ENCODE results near the gene SLC25A39. TPM values are rescaled to one million over a fixed set of nuclear protein-coding genes. Genes with fewer than 3 reads are reported as not detected.
"Not testable (repeated sequence)": the region's sequence is repeated elsewhere in the genome, so short reads cannot be mapped to it uniquely, and the experiment has no call there.

The SLC25A39 gene
- total RNA-seq, 1 donor from 2014 or later, result 93.1 TPM

DNA sequence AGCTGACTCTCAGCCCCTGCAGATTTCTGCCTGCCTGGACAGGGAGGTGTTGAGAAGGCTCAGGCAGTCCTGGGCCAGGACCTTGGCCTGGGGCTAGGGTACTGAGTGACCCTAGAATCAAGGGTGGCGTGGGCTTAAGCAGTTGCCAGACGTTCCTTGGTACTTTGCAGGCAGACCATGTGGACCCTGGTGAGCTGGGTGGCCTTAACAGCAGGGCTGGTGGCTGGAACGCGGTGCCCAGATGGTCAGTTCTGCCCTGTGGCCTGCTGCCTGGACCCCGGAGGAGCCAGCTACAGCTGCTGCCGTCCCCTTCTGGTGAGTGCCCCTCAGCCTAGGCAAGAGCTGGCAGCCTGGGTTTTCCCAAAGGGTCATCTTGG, 24.4 kb upstream of the SLC25A39 start:
- H3K4me1 ChIP-seq, result peaks cover 39% of the 10 kb centered on the region
- H3K27ac ChIP-seq, result no peak overlapping the region
- H3K36me3 ChIP-seq, result peaks cover 0 to 26% of the 10 kb centered on the region in 2 donors
- no peak overlapping the region for H3K4me3 ChIP-seq
- no peak for DNase-seq (ENCODE audit: extremely low spot score in 2 of 2)
- no peaks in the 10 kb centered on the region for H3K9me3 ChIP-seq
- no peak for TF ChIP-seq POLR2A (IDR thresholded peaks at IDR 0.05)
- TF ChIP-seq POLR2AphosphoS5 (IDR thresholded peaks at IDR 0.05; ENCODE audit: insufficient read depth in 1 of 2, low read depth in 1 of 2), result no peak
- TF ChIP-seq, protein P1, sequence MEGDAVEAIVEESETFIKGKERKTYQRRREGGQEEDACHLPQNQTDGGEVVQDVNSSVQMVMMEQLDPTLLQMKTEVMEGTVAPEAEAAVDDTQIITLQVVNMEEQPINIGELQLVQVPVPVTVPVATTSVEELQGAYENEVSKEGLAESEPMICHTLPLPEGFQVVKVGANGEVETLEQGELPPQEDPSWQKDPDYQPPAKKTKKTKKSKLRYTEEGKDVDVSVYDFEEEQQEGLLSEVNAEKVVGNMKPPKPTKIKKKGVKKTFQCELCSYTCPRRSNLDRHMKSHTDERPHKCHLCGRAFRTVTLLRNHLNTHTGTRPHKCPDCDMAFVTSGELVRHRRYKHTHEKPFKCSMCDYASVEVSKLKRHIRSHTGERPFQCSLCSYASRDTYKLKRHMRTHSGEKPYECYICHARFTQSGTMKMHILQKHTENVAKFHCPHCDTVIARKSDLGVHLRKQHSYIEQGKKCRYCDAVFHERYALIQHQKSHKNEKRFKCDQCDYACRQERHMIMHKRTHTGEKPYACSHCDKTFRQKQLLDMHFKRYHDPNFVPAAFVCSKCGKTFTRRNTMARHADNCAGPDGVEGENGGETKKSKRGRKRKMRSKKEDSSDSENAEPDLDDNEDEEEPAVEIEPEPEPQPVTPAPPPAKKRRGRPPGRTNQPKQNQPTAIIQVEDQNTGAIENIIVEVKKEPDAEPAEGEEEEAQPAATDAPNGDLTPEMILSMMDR (IDR thresholded peaks at IDR 0.05), result no peak
- H3K27me3 ChIP-seq, result no peaks in the 10 kb centered on the region
- intact Hi-C loops (cut with DNase I), result no loop called here

DNA sequence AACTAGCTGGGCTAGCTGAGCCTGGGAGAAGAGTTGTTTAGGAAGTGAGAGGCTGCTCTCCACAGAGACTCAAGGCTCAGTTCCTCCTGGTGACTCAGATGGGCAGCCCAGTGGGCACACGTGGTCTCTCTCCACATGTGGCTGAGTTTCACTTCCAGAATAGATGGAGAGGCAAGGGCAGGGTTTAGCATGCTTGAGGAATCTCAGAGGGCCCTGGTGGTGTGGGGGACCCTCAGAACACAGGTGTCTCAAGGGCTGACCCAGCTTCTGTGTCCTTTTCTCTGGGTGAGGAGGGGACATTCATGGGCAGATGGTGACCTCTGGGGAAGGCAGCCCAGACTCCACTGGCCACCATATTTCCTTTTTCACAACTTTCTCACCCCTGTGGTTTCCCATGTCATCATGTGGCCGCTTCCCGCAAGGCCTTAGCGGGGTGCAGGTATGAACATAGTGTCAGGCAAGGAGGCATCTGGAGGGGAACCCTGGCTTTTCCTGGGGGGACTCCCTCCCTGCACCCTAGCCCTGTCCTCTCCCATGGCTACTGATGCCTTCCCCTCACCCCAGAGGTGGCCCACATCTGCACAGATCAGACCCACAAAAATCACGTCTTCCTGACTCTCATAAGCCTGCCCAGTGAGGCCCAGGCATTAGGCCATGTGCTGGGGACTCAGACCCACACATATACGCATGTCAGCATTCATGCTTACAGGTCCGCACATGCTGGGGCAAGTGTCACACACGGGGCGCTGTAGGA, 23.8 kb upstream of the SLC25A39 start:
- intact Hi-C loops (cut with DNase I), result no loop called here

DNA sequence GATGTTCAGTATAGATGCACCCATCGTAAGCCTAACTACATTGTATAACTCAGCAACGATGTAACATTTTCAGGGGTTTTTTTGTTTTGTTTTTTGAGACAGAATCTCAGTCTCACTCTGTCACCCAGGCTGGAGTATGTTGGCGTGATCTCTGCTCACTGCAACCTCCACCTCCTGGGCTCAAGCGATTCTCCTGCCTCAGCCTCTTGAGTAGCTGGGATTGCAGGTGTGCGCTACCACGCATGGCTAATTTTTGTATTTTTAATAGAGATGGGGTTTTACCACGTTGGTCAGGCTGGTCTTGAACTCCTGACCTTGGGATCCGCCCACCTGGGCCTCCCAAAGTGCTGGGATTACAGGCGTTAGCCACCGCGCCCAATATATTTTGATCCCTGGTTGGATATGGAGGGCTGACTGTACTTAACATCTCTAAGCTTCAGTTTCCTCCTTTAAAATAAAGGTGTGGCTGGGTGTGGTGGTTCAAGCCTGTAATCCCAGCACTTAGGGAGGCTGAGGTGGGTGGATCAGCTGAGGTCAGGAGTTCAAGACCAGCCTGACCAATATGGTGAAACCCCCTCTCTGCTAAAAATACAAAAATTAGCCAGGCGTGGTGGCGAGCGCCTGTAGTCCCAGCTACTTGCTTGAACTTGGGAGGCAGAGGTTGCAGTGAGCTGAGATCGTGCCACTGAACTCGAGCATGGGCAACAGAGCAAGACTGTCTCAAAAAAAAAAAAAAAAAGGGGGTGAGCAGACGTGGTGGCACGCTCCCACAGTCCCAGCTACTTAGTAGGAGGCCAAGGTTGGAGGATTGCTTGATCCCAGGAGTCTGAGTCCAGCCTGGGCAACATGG, 22.8 kb upstream of the SLC25A39 start:
- H3K9me3 ChIP-seq; H3K27ac ChIP-seq; H3K27me3 ChIP-seq; intact Hi-C loops (cut with DNase I); H3K4me3 ChIP-seq; DNase-seq (ENCODE audit: extremely low spot score in 2 of 2): not testable (repeated sequence)
- Histone ChIP-seq H3K36me3 (peaks cover 0 to 21% of the 10 kb centered on the region in 2 donors), H3K4me1 (peaks cover 46% of the 10 kb centered on the region)

More for the DNA sequence above, 23.8 kb upstream of the SLC25A39 start:
- Histone ChIP-seq H3K4me1 (peaks cover 44% of the 10 kb centered on the region), H3K27ac (no peak overlapping the region), H3K27me3 (no peaks in the 10 kb centered on the region), H3K9me3 (no peaks in the 10 kb centered on the region), H3K4me3 (no peak overlapping the region), H3K36me3 (peaks cover 0 to 26% of the 10 kb centered on the region in 2 donors)
- DNase-seq (ENCODE audit: extremely low spot score in 2 of 2), result no peak
- TF ChIP-seq, protein P1 (IDR thresholded peaks at IDR 0.05), result no peak
- no peak for TF ChIP-seq POLR2AphosphoS5 (IDR thresholded peaks at IDR 0.05; ENCODE audit: insufficient read depth in 1 of 2, low read depth in 1 of 2)

DNA sequence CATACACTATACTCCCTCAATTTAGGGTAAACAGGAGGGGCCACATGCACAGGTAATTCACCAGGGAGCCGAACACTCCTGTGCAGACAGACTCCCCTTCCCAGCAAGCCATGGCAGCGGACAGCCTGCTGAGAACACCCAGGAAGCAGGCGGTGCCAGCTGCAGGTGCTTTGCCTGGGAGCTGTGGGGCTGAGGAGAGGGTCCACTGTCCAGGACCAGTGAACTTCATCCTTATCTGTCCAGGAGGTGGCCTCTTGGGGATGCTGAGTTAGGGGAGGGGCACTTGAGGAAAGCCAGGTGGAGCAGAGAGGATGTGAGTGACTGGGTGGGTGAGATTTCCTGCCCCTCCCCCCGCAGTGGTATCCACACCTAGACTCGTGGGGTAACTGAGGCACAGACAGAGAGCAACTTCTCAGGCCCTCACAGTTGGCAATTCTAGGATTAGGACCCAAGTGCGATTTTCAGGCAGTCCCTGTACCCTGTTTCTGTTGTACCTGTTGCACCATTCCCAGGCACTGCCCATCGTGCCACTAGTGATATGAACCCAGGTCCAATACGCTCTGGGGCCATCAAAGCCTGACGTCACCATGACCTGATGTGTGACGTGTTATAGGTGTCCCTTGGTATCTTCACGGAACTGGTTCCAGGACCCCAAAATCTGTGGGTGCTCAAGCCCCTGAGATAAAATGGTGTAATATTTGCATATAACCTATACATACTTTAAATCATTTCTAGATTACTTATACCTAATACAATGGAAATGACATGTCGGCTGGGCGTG, 21.6 kb upstream of the SLC25A39 start:
- peak overlapping the region; percentile 95 for H3K27ac ChIP-seq
- peaks cover 46% of the 10 kb centered on the region for H3K4me1 ChIP-seq
- no peak for DNase-seq (ENCODE audit: extremely low spot score in 2 of 2)

More for the DNA sequence above, 21.6 kb upstream of the SLC25A39 start:
- Histone ChIP-seq H3K4me3 (peak overlapping the region; percentile 79 to 80), H3K36me3 (peaks cover 0 to 9% of the 10 kb centered on the region in 2 donors), H3K27me3 (no peaks in the 10 kb centered on the region), H3K9me3 (no peaks in the 10 kb centered on the region)
- intact Hi-C loops (cut with DNase I), result no loop called here
- TF ChIP-seq POLR2AphosphoS5 (IDR thresholded peaks at IDR 0.05; ENCODE audit: insufficient read depth in 1 of 2, low read depth in 1 of 2) (no peak), POLR2A (IDR thresholded peaks at IDR 0.05) (no peak)
- TF ChIP-seq, protein P1 (IDR thresholded peaks at IDR 0.05), result no peak

Data from vagina (tissue), 2 donors.